HepG2 (cell line): ENCODE measurements around the gene UBE2R2. TPM values are rescaled to one million over a fixed set of nuclear protein-coding genes. Genes with fewer than 3 reads are reported as not detected.

Experiments used
- BCL6 ChIP-seq: IDR thresholded peaks from 2 replicates; pipeline ENCODE4 v1.6.1; 2016; ENCODE audit warnings: missing genetic modification reagents, missing compliant biosample characterization
- GFI1 ChIP-seq: sonication (generic); formaldehyde crosslinking; IDR thresholded peaks from 2 replicates; pipeline ENCODE4 v1.5.0; 2020; ENCODE audit warnings: missing genetic modification reagents, mild to moderate bottlenecking, borderline replicate concordance
- HMG20B ChIP-seq: conservative IDR thresholded peaks from 2 replicates; pipeline ENCODE4 v1.6.1; 2016; ENCODE audit warnings: missing genetic modification reagents, missing compliant biosample characterization
- IRF2 ChIP-seq: IDR thresholded peaks from 2 replicates; pipeline ENCODE4 v1.6.1; 2018; ENCODE audit warnings: missing genetic modification reagents, missing compliant biosample characterization
- NFYC ChIP-seq: IDR thresholded peaks from 2 replicates; pipeline ENCODE4 v1.6.1; 2016; ENCODE audit warnings: missing genetic modification reagents, missing compliant biosample characterization
- SOX13 ChIP-seq, 3 experiments: fragments of 450-650 bp in 1 of 3; sonication (generic) in 1 of 3; formaldehyde crosslinking in 1 of 3; IDR thresholded peaks in 2 of 3; conservative IDR thresholded peaks in 1 of 3; 2 replicates each; pipeline versions ENCODE4 v1.5.0 to v1.6.1; 2016 to 2020; ENCODE audit warnings: antibody characterized with exemption in 1 of 3, mild to moderate bottlenecking in 1 of 3, missing compliant biosample characterization in 1 of 3, missing genetic modification reagents in 1 of 3, moderate library complexity in 1 of 3
- TBX2 ChIP-seq: sonication (generic); formaldehyde crosslinking; IDR thresholded peaks from 2 replicates; pipeline ENCODE4 v1.5.0; 2020; ENCODE audit warnings: missing genetic modification reagents, mild to moderate bottlenecking, borderline replicate concordance
- ZNF274 ChIP-seq: sonication (generic); formaldehyde crosslinking; IDR thresholded peaks from 2 replicates; pipeline ENCODE4 v1.5.1; 2020; ENCODE audit warnings: mild to moderate bottlenecking, missing genetic modification reagents
- ZNF468 ChIP-seq: sonication (generic); formaldehyde crosslinking; IDR thresholded peaks from 2 replicates; pipeline ENCODE4 v1.8.0; 2022; ENCODE audit warnings: mild to moderate bottlenecking, moderate library complexity, missing genetic modification reagents
- ZNF484 ChIP-seq: sonication (generic); formaldehyde crosslinking; IDR thresholded peaks from 2 replicates; pipeline ENCODE4 v1.5.1; 2020; ENCODE audit warnings: mild to moderate bottlenecking, low read depth, missing genetic modification reagents, borderline replicate concordance
- ZNF503 ChIP-seq: sonication (generic); formaldehyde crosslinking; IDR thresholded peaks from 2 replicates; pipeline ENCODE4 v1.4.0; 2020; ENCODE audit warnings: missing genetic modification reagents
- polyA plus RNA-seq, 8 experiments: library from polyadenylated mRNA; depleted of rRNA in 3 of 8; stranded (reverse) in 7 of 8; unstranded in 1 of 8; fragments of >200 nt; fragmentation: Illumina TruSeq in 4 of 8; extraction: Trizol in 4 of 8; gene quantifications; 2 replicates each; pipeline versions ENCODE4 v1.2.1 to v1.2.3, GENCODE V29; 2011 to 2016; ENCODE audit warnings: low read depth in 4 of 8, missing spikeins in 1 of 8, mixed read lengths in 1 of 8; ENCODE audit not compliant: insufficient read depth in 1 of 8
- total RNA-seq, 5 experiments: library from RNA; depleted of rRNA; stranded (reverse); fragments of >200 nt; fragmentation: Illumina TruSeq; extraction: Trizol; gene quantifications; 2 replicates each; pipeline ENCODE4 v1.2.3, GENCODE V29; 2016; ENCODE audit warnings: low read depth in 1 of 5

The UBE2R2 gene
- total and polyA plus RNA-seq, 2 of the 13 experiments (the other 11 are each of a cell fraction or from before 2014, with no cell fraction given), result 14.8 to 20.9 TPM

DNA sequence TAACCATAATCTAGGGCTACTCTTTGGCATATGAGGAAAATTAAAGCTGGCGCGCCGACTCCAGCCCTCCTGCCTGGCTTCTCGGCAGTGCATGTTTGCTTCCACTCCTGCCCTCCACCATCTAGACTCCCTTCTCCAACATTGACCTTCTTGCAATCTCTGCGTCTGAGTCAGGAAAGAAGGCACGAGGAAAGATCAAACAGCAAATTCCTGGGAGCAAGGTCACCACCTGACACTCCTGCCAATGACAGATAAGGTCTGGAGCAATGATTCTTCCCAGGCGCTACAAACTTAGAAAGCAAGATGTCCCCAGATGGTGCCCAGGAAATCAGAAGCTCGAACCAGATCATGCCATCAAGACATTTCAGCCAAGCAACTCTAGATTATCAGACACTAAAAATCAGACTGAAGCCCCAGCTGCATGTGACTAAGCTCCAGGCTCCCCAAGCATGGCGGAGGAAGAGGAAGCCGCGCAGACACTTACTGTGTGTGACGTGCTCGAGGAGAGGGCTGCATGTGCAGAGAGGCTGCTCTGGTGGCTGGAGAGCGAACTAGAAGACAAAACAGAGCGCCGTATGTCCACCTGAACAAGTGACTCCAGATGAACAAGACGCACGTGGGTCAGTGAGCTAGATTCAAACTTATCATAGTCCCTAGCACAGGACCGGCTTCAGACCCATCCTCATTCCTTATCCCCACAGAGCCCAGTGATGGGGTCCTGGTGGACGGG is 115.3 kb downstream of the UBE2R2 start (continued):
- TF ChIP-seq NFYC (CRISPR knock-in tag), result no peak
- TF ChIP-seq GFI1 (CRISPR knock-in tag), result peak; percentile 84
- TF ChIP-seq HMG20B (CRISPR knock-in tag), result 0 out of 2 replicates have a peak, but pooled peaks have one; percentile 49
- TF ChIP-seq ZNF484, result no peak
- no peak for TF ChIP-seq ZNF274
- no peak for TF ChIP-seq ZNF468 (CRISPR knock-in tag)
- TF ChIP-seq BCL6 (CRISPR knock-in tag), result peak; percentile 92
- TF ChIP-seq SOX13 (IDR thresholded peaks at IDR 0.05), result no peak
- 0 out of 4 replicates have a peak, but pooled peaks of 1 of the 2 experiments have one; percentile 11 for TF ChIP-seq SOX13 (CRISPR knock-in tag; conservative IDR thresholded peaks at IDR 0.05 in 1 of 2, IDR thresholded peaks at IDR 0.05 in 1 of 2)
- 0 out of 2 replicates have a peak, but pooled peaks have one; percentile 29 for TF ChIP-seq TBX2 (CRISPR knock-in tag)
- no peak for TF ChIP-seq ZNF503 (CRISPR knock-in tag)
- TF ChIP-seq IRF2 (CRISPR knock-in tag), result no peak
- TF ChIP-seq, all 625 proteins: peak for 11
